ENCODE data around the gene FAM50B. TPM values are rescaled to one million over a fixed set of nuclear protein-coding genes. Genes with fewer than 3 reads are reported as not detected.

The FAM50B gene
- total RNA-seq, 1 experiment from 2014 or later, result 14.3 TPM

GRCh38 chr6:3895805-3896204 is 46.6 kb downstream of the FAM50B start:
- Histone ChIP-seq H3K27me3 (ENCODE audit: insufficient read depth, low read depth) (no peaks in the 10 kb centered on the region), H4K20me1 (ENCODE audit: insufficient read depth) (no peaks in the 10 kb centered on the region), H3K36me3 (ENCODE audit: low read depth) (no peaks in the 10 kb centered on the region), H3K4me3 (no peak overlapping the region), H3K9me3 (ENCODE audit: insufficient read depth, low read depth) (no peaks in the 10 kb centered on the region), H3K27ac (no peak overlapping the region), H3F3A (ENCODE audit: insufficient read depth, low read depth) (no peaks in the 10 kb centered on the region), H2AFZ (no peak overlapping the region), H3K4me2 (no peak overlapping the region), H3K4me1 (replicated peaks; ENCODE audit: insufficient read depth) (peaks cover 10% of the 10 kb centered on the region), H3K9me2 (ENCODE audit: insufficient read depth) (no peaks in the 10 kb centered on the region), H3K79me2 (ENCODE audit: low read depth) (no peaks in the 10 kb centered on the region)
- intact Hi-C loops (cut with micrococcal nuclease; ENCODE audit: unreplicated experiment), result no loop called here
- POLR2A ChIA-PET (ENCODE audit: unreplicated experiment), result no interaction called here
- BruUV-seq (replicated peaks), result no TSS peak
- TF ChIP-seq CTCF (conservative IDR thresholded peaks at IDR 0.05) (no peak), EZH2 (IDR thresholded peaks at IDR 0.05; ENCODE audit: low read depth) (no peak)
- CTCF ChIA-PET, result no interaction called here
- DNase-seq, result no peak

- H3K4me3 ChIP-seq, result no peak overlapping the region
- no peak overlapping the region for H3K27ac ChIP-seq
- no peaks in the 10 kb centered on the region for H3K27me3 ChIP-seq (ENCODE audit: insufficient read depth, low read depth)
- no peak for DNase-seq
- BruUV-seq (replicated peaks), result no TSS peak
- H3K79me2 ChIP-seq (ENCODE audit: low read depth), result no peaks in the 10 kb centered on the region
- H3F3A ChIP-seq (ENCODE audit: insufficient read depth, low read depth), result no peaks in the 10 kb centered on the region
- H3K4me1 ChIP-seq (replicated peaks; ENCODE audit: insufficient read depth), result peaks cover 10% of the 10 kb centered on the region
- no peaks in the 10 kb centered on the region for H3K9me3 ChIP-seq (ENCODE audit: insufficient read depth, low read depth)
- no peaks in the 10 kb centered on the region for H4K20me1 ChIP-seq (ENCODE audit: insufficient read depth)
- no peaks in the 10 kb centered on the region for H3K36me3 ChIP-seq (ENCODE audit: low read depth)
- no peaks in the 10 kb centered on the region for H3K9me2 ChIP-seq (ENCODE audit: insufficient read depth)
- POLR2A ChIA-PET (ENCODE audit: unreplicated experiment), result no interaction called here
- TF ChIP-seq CTCF (conservative IDR thresholded peaks at IDR 0.05), result no peak
- H2AFZ ChIP-seq, result no peak overlapping the region
- H3K4me2 ChIP-seq, result no peak overlapping the region
- CTCF ChIA-PET, result no interaction called here
- intact Hi-C loops (cut with micrococcal nuclease; ENCODE audit: unreplicated experiment), result no loop called here
Observed at GRCh38 chr6:3898265-3898994, 49.3 kb downstream of the FAM50B start.

- Histone ChIP-seq H3K27ac (no peak overlapping the region), H3K27me3 (ENCODE audit: insufficient read depth, low read depth) (no peaks in the 10 kb centered on the region), H3K4me2 (no peak overlapping the region), H2AFZ (no peak overlapping the region), H3K4me1 (replicated peaks; ENCODE audit: insufficient read depth) (peaks cover 10% of the 10 kb centered on the region), H3K9me3 (ENCODE audit: insufficient read depth, low read depth) (no peaks in the 10 kb centered on the region), H3K79me2 (ENCODE audit: low read depth) (no peaks in the 10 kb centered on the region), H3K36me3 (ENCODE audit: low read depth) (no peaks in the 10 kb centered on the region), H3K4me3 (no peak overlapping the region), H3K9me2 (ENCODE audit: insufficient read depth) (no peaks in the 10 kb centered on the region), H3F3A (ENCODE audit: insufficient read depth, low read depth) (no peaks in the 10 kb centered on the region), H4K20me1 (ENCODE audit: insufficient read depth) (no peaks in the 10 kb centered on the region)
- ChIA-PET CTCF (no interaction called here), POLR2A (ENCODE audit: unreplicated experiment) (interaction anchor here (0.6 kb wide), 1 partner anchor 20 kb away, joined by 4 read pairs; no protein-coding TSS in a partner anchor)
- DNase-seq, result no peak
- TF ChIP-seq CTCF (conservative IDR thresholded peaks at IDR 0.05), result no peak
- TF ChIP-seq EZH2 (IDR thresholded peaks at IDR 0.05; ENCODE audit: low read depth), result no peak
- no TSS peak for BruUV-seq (replicated peaks)
- intact Hi-C loops (cut with micrococcal nuclease; ENCODE audit: unreplicated experiment), result no loop called here
Observed at GRCh38 chr6:3899061-3899460, 49.9 kb downstream of the FAM50B start.

All from PC-9 (cell line).